Left ventricle myocardium inferior (tissue), 1 donor: Measurements from ENCODE around the gene CRLF3. TPM values are rescaled to one million over a fixed set of nuclear protein-coding genes. Genes with fewer than 3 reads are reported as not detected.
"Not testable (repeated sequence)": the region's sequence is repeated elsewhere in the genome, so short reads cannot be mapped to it uniquely, and the experiment has no call there.

Experiments used
- DNase-seq: peaks from one replicate; pipeline ENCODE4 v3.0.0-alpha.2; 2020
- H3K27ac ChIP-seq: fragments of 200-600 bp; replicated peaks from 2 replicates; pipeline ENCODE4 v1.8.0; 2021
- H3K27me3 ChIP-seq: fragments of 200-600 bp; 2 replicates; pipeline ENCODE4 v1.8.0; 2021; ENCODE audit warnings: low read depth
- H3K36me3 ChIP-seq: fragments of 200-600 bp; 2 replicates; pipeline ENCODE4 v1.8.0; 2021
- H3K4me1 ChIP-seq: fragments of 200-600 bp; 2 replicates; pipeline ENCODE4 v1.8.0; 2021
- H3K4me3 ChIP-seq: fragments of 200-600 bp; 2 replicates; pipeline ENCODE4 v1.8.0; 2021; ENCODE audit warnings: mild to moderate bottlenecking, moderate library complexity
- H3K9me3 ChIP-seq: fragments of 200-600 bp; replicated peaks from 2 replicates; pipeline ENCODE4 v1.8.0; 2021
- CTCF ChIP-seq: fragments of 200-600 bp; IDR thresholded peaks from 2 replicates; pipeline ENCODE4 v1.8.0; 2021; ENCODE audit warnings: antibody characterized with exemption, mild to moderate bottlenecking, borderline replicate concordance
- intact Hi-C: fragments of 100-400 bp; cut with micrococcal nuclease; formaldehyde crosslinking; loops from one replicate; pipeline ENCODE4 v1.11.0; 2022
- total RNA-seq: library from RNA; stranded (reverse); fragmentation: NEBNext Ultra II Directional; extraction: Animal tissue kit (Norgen Biotek cat#: 25700); gene quantifications from one replicate; pipeline ENCODE4 v1.2.1, GENCODE V29; 2021
- donor health status: DM: no; HTN: yes; CAD: no; lungs with severe emphysema.

Gene CRLF3
- total RNA-seq, 1 donor from 2014 or later, result 4.7 TPM

GRCh38 chr17:30831257-30831656 is 6.8 kb upstream of the CRLF3 start:
- Histone ChIP-seq H3K9me3 (no peaks in the 10 kb centered on the region), H3K4me3 (peak overlapping the region; percentile 94), H3K4me1 (peaks cover 19% of the 10 kb centered on the region), H3K36me3 (no peaks in the 10 kb centered on the region), H3K27me3 (no peaks in the 10 kb centered on the region), H3K27ac (peak overlapping the region; percentile 26)
- no peak for TF ChIP-seq CTCF
- DNase-seq, result no peak
- intact Hi-C loops, result no loop called here

GRCh38 chr17:30829022-30829421 is 4.5 kb upstream of the CRLF3 start:
- no peak for DNase-seq
- TF ChIP-seq CTCF, result no peak
- Histone ChIP-seq H3K27ac (no peak overlapping the region), H3K27me3 (no peaks in the 10 kb centered on the region), H3K4me1 (peaks cover 30% of the 10 kb centered on the region), H3K4me3 (no peak overlapping the region), H3K9me3 (no peaks in the 10 kb centered on the region), H3K36me3 (no peaks in the 10 kb centered on the region)
- intact Hi-C loops, result no loop called here

GRCh38 chr17:30827082-30827481 is 2.6 kb upstream of the CRLF3 start:
- Histone ChIP-seq H3K27me3 (no peaks in the 10 kb centered on the region), H3K36me3 (no peaks in the 10 kb centered on the region), H3K27ac (no peak overlapping the region), H3K9me3 (no peaks in the 10 kb centered on the region), H3K4me1 (peaks cover 40% of the 10 kb centered on the region), H3K4me3 (no peak overlapping the region)
- TF ChIP-seq CTCF, result no peak
- no peak for DNase-seq
- intact Hi-C loops, result no loop called here

- no peaks in the 10 kb centered on the region for H3K9me3 ChIP-seq
- H3K36me3 ChIP-seq, result no peaks in the 10 kb centered on the region
- TF ChIP-seq CTCF, result no peak
- peak overlapping the region; percentile 87 for H3K4me3 ChIP-seq
- intact Hi-C loops, result no loop called here
- DNase-seq, result no peak
- no peaks in the 10 kb centered on the region for H3K27me3 ChIP-seq
- peaks cover 42% of the 10 kb centered on the region for H3K4me1 ChIP-seq
- H3K27ac ChIP-seq, result peak overlapping the region; percentile 88
Measured at GRCh38 chr17:30824002-30824355, 513 bp downstream of the CRLF3 start.

GRCh38 chr17:30823421-30823820 is 1.1 kb downstream of the CRLF3 start:
- no peak for DNase-seq
- Histone ChIP-seq H3K27ac (peak overlapping the region; percentile 88), H3K4me1 (peaks cover 42% of the 10 kb centered on the region)

GRCh38 chr17:30822919-30823318 is 1.6 kb downstream of the CRLF3 start:
- intact Hi-C loops, result not testable (repeated sequence)
- peak overlapping the region; percentile 87 for H3K4me3 ChIP-seq

More at GRCh38 chr17:30823421-30823820, 1.1 kb downstream of the CRLF3 start:
- intact Hi-C loops, result no loop called here
- Histone ChIP-seq H3K27me3 (no peaks in the 10 kb centered on the region), H3K9me3 (no peaks in the 10 kb centered on the region), H3K4me3 (peak overlapping the region; percentile 87), H3K36me3 (no peaks in the 10 kb centered on the region)
- TF ChIP-seq CTCF, result no peak

More at GRCh38 chr17:30822919-30823318, 1.6 kb downstream of the CRLF3 start:
- not testable (repeated sequence) for DNase-seq, H3K27me3 ChIP-seq, H3K36me3 ChIP-seq, H3K9me3 ChIP-seq, H3K27ac ChIP-seq
- H3K4me1 ChIP-seq, result peaks cover 42% of the 10 kb centered on the region
